ENCODE data around the gene FLNA.
A peak's percentile ranks its signal among the peaks of the same experiment; 100 is the strongest.

FLNA gene

DNA sequence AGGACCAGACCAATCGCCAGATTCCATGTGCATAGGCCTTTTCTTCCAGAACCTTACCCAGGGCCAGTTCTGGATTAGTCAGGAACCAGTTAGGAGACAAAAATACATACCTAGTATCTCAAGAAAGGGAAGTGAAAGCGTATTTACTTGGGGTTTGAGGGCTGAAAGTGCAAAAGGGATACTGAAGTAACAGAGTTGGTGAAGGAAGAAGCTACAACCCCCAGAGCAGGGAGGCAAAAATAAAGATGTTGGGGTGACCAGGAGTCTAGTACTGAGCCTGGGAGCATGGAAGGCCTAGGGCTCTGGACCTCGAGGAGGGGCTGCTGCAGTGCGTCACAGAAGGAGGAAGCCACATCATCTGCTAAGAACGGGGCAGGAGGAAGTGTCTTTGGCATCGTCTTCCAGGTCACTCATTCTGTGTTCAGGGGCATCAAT lies 40.6 kb downstream of the FLNA start:
- no peak for DNase-seq

DNA sequence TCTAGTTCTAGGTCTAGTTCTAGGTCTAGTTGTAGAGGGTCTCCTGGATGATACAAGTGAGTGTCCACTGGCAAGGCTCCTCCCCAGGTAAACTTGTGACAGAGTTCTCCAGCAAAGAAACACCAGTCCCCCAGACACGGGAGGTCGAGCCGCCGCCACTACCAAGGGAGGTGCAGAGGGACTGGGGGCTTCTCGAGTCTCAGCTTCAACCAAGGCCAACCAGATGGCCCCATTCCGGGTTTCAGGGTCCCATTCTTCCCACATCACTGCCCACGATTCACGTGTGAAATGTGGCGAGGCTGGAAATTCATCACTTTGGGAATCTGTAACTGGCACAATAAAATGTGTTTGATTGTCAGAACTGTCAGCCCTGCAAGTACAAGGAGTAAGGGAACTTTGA lies 41.3 kb downstream of the FLNA start:
- no peak for DNase-seq

DNA sequence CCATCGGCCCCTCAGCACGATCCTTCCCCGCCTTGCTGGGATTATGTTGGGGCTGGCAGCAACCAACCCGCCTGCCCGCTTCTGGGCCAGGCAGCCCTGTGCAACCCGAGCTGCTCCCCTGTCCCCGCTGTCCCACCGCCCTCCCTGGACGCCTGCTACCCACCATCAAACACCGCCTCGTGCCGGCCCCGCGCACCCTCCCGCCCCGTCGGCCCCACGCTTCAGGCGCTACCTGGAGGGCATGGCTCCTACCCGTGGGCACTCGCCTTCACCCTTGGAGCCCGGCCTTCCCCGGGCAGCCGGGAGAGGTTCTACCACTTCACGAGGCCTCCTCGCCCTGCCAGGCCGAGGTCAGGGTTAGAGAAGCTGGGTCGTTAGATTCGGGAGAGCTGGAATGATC lies 41.9 kb downstream of the FLNA start:
- no peak for DNase-seq

DNA sequence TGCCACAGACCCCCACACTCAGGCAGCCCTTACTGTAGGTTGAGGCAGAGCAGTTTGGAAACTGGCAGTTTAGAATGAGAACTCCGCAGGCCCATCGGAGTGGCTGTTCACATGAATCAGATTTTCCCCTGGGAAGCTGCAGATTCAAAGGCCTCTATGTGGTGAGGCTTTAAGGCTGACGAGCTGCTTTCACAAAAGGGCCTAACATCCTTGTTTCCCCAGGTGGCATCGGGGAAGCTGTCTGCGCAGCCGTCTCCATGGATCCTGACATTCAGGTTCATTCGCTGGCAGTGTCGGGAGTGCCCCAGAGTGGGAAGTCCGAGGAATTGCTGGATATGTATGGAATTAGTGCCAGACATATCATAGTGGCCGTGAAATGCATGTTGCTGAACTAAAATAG lies 45.1 kb downstream of the FLNA start:
- no peak for DNase-seq

DNA sequence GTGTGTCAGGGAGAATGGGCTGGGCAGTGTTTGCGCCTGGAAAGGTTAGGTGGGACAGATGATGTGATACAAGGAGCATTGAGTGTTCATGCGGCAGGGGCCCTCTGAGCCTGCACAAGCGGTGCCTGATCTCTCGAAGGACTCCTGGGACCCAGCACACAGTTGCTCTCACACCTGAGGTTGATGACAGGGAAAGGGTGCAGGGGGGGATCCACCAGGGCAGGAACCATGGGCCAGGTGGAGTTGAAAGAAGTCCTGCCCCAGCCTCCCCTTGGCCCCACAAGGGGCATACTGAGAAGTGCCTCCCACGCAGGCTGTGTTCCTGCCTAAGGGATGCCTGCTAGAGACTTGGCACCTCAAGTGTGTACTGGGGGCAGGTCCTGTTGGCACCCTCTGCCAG lies 45.8 kb downstream of the FLNA start:
- no peak for DNase-seq

DNA sequence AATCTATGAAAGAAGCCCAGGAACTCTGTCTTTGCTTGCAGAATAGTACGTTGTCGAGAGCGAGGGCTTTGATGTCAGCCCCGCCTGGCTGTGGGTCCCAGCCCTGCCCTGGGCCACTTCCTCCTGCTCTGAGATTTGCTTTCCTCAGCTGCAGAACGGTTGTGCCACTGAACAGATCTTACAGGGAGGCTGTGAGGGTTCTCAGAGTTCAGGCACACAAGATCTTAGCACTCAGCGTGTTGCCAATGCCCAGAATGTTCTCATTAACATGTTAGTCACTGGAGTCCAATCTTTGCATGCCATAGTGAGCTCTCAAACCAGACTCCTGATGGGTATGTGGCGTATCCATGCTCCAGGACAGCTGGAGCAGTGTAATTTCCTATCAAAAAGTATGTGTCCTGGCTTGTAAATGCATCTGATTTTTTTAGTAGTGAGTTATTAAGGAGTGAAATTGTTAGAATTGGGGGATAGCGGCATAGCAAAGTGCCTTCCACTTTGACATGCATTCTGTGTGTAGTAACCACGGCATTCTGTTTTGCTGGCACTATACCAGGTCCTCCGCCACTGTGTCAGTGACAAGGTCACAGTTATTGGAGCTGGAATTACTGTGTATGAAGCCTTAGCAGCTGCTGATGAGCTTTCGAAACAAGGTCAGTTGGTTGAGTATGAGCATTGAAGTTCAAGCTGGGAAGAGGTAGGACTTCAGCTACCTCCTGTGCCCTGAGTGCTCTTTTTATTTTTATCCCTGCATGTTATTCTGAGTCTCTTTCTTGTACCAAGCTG lies 47.2 kb downstream of the FLNA start:
- no peak for DNase-seq

DNA sequence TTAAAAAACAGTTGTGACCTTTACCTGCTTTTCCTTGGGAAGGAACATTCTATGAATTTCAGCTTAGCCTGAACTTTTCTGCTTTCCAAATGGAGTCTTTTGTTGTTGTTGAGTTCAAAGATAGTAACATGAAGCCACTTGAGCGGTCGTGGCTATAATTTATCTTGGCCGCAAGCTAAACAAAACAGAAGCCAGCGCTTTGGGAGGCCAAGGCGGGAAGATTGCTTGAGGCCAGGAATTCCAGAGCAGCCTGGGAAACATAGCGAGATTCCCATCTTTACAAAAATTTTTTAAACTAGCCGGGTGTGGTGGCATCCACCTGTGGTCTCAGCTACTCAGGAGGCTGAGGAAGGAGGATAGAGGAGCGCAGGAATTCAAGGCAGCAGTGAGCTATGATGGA lies 48.9 kb downstream of the FLNA start:
- no peak for DNase-seq

DNA sequence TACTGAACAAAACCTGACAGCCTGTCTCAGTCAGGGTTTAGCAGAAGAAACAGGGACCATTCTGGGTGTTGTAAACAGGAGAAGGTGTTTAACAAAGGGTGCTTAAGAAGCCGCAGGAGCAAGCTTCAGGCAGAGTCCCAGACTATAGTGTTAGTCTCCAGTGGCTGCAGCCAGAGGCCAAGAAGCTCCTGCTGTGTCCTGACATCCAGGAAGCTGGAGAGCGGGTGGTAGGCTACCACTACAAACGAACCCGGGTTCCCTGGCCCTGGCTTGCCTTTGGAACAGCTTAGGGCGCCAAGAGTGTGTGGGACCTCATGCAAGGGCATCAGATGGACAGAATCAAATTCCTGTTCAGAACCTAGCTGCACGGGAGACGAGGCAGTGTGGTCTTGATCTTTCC lies 50.9 kb downstream of the FLNA start:
- no peak for DNase-seq

DNA sequence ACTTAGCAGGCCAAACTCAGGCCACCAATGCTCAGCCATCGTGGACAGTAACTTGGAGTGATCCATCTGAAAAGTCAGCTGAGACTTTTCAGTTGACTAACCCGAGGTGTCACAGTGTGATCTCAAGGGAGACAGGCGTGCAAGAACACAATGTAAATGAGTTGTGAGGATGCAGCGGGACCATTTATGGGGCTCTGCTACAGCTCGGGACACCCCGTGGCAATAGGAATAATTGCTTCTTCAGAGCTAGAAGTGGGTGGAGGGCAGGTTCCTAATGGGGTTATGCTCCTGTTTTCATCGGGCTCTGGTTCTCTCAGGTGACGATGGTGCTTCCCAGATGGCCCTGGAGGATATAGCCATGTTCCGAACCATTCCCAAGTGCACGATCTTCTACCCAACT lies 51.5 kb downstream of the FLNA start:
- no peak for DNase-seq

DNA sequence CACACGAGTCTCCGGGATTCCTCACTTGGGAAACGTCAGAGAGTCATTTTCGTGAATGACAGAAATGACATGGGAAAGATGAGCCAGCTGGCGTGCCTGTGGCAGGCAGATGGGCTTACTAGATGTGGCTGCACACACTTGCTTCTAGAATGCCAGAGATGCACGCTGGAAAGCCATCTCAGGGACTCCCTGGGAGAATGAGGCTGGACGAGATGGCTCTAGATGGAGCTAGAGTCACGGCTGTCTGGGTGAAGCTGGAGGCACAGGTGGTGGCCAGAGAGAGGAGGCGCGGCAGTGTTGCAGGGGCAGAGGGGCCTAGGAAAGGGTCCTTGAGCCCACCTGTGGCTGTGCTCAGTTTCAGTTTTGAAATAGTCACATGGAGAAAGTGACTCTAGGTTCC lies 52.8 kb downstream of the FLNA start:
- DNase-seq, result peak; percentile 38

DNA sequence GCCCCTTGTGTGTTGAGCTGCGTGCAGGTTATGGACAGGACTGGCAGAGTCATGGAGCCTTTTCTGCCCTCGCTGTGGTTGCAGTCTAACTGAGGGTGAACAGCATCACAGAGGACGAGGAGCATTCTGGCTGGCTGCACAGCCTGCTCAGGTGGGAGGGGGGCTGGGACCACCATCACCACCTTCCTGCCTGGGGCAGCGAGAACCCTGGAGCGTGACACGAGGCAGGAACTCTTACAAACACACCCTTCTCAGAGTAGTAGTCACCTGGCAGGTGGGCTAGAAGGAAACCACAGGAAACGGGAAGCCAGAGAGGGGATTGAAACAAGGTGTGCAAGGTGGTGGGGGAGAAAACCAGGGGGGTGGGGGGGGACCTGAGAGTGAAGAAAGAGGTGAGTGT lies 53.3 kb downstream of the FLNA start:
- no peak for DNase-seq

DNA sequence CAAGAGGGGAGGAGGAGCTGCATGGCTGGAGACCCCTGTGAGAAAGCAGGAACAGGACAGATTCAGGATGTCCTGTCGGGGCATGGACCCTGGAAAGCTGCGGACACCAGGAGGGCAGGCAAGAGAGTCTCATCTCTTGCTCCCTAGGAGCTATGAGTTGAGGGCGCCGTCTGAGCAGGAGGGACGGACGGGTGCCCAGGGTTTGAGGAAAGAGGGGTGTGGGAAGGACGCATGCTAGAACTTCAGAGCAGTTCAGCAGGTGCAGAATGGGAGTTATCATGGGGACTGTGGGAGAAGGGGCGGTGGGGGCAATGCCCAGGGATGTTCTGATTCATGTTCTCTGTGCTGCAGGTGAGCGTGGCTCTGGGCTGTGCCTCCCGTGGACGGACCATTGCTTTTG lies 54.0 kb downstream of the FLNA start:
- no peak for DNase-seq

DNA sequence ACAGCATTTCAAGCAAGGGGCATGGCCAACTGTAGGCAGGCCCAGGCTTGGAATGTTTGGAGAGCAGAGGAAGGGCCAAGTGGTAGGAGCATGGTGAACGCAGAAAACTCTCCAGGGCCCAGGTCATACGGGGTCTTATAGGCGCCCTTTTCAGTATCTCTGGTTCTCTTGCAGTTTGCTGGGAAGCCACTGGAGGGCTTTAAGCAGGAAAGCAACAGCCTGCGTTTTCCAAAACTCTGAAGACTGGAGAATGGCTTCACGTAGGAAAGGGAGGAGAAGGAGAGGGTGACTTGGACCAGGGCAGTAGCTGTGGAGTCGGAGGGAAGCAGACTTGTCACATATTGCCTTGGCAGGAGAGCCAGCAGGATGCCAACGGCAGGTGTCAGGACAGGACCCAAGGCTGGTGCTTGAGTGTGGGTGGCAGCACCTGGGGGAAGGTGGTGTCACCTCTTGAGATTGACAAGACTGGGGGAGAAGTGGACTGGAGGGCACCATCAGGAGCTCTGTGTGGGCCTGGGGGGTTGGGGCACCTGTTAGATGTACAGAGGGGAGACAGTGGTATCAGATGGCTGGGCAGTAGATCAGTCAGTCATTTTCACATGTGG lies 56.9 kb downstream of the FLNA start:
- DNase-seq, result peak; percentile 65

DNA sequence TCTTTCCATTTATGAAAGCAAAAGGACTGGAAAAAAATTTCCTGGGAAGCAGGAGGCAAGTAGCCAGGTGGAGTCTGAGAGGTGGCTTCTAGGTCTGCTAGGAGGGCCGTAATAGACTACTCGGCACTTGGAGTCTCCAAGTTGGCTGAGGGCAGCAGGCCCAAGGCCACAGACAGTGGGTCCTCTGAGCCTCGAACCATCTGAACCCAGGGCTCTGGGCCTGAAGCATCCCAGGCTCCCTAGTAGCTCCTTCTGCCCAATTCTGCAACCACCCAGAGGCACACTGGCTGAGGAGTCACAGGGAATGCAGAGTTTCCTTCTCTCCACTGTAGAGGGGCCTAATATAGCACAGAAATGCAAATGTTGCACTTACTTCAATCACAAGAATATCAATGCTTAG lies 59.0 kb downstream of the FLNA start:
- no peak for DNase-seq

DNA sequence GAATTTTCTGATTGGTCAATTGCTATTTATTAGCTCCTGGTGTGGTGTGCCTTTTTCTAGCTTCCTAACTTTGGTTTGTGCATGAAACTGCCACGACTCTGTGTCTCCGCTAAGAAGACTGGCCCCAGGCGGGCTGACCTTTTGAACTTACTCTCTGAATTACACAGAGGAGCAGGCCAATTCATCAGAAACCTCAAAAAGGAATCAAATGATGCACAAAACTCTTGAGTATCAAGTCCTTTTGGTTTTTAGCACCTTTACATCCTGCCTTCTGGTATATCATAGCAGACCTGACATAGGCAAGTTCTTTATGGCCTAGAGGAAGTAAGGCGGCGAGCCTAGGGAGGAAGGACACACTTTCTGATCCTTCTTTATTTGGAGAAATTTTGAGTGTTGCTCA lies 61.3 kb downstream of the FLNA start:
- DNase-seq, result no peak

DNA sequence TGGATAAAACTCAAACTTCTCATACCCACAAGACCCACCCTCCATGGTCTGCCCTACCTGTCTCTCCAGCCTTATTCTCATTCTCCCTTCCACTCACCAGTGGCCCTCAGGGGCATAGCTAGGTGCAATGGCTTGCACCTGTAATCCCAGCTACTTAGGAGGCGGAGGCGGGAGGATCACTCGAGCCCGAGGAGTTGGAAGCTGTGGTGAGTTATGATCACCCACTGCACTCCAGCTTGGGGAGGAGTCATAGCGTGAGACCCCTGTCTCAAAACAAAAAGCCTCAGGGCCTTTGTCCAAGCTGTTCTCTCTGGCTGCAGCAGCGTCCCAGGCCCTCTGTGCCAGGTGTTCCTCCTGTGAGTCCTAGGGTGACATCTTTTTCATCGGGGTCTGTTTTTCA lies 62.3 kb downstream of the FLNA start:
- no peak for DNase-seq

DNA sequence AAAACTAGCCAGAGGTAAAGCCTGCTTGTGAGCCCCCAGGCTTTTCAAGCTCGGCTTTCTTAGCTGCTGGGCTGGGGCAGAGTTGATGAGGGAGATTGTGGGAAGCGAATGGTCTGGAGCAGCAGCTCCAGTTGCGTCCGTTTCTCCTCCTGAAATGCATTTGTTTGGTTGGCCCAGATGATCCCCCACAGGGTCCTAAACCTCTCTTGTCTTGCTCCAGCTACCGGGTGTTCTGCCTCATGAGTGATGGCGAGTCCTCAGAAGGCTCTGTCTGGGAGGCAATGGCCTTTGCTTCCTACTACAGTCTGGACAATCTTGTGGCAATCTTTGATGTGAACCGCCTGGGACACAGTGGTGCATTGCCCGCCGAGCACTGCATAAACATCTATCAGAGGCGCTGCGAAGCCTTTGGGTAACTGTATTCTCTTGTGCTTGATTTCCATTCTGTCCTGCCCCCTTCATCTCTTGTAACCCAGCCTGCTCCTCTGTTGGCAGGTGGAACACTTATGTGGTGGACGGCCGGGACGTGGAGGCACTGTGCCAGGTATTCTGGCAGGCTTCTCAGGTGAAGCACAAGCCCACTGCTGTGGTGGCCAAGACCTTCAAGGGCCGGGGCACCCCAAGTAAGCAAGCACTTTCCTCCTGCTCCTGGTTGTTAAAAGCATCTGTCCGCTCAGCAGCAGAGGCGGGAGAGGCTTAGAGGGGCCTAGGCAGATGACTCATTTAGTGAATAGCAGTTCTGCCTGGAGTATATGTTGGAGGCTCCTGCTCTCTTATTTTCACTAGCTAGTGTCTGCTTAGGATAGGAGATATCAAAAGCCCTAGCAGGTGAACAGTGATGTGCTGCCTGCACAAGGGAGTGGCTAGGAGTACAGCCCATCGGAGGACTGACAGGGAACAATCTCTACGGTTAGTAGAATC lies 63.6 kb downstream of the FLNA start:
- peak; percentile 9 for DNase-seq

DNA sequence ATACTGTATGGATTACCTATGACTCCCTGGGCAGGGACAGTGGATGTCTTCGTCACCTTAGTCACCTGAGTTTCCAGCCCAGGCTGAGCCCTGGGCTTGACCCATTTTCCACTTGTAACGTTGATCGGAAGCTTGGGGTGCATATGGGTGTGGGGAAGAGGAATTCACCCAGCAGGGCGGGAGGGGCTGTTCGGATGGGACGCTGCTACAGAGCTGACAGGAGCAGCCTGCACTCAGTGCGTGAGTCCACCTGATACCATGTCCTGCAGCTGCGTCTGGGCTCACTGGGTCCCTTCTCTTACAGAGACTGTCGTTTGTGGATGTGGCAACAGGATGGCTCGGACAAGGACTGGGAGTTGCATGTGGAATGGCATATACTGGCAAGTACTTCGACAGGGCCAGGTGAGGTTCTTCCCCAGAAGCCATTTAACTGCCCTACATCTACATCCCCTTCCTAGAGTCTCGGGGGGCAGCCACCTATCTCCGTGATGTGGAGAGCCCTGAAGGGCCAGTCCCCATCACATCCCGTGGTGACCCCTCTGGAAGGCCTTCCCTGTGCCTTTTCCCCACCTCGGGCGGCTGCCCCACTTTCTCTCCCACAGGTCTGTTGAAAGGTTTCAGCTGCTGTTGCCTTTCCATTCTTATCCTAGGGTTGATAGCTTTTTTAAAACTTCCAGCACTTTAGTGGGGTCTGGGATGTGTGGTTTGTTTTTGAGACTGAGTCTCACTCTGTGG lies 65.2 kb downstream of the FLNA start:
- no peak for DNase-seq

DNA sequence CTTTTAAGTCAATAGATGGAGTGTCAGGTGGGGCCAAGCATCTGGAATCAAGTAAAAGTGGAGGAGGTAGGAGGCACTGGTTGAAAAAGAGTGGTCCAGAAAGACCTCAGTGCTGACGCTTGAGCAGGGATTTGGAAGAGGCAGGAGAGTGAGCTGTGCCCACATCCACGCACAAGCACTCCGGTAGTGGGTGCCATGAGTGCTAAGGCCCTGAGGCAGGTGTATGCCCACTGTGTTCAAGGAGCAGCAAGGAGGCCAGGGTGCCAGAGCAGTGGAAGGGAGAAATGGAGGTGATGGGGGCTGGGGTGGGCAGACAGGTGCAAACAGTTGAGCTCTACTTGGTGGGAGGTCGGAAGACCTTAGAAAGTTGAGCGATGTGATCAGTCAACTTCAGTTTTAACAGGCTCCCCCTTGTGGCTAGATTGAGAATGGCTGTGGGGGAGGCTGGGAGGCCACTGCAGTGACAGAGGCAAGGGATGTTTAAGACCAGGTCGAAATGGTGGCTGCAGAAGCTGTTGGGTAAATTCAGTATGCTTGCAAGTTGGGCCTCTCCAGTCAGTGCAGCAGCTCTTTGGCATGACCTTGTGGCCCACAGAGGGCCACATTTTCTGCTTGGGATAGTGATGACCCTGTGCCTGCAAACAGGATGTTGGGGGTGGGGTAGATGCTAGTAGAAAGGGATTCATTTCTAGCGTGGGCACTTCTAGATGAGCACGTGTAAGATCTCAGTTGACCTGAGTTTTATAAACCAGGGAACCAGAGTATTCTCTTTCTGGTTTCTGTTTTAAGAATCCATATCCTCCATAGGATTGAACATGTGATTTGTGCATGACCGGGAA lies 66.1 kb downstream of the FLNA start:
- DNase-seq, result peak; percentile 76

DNA sequence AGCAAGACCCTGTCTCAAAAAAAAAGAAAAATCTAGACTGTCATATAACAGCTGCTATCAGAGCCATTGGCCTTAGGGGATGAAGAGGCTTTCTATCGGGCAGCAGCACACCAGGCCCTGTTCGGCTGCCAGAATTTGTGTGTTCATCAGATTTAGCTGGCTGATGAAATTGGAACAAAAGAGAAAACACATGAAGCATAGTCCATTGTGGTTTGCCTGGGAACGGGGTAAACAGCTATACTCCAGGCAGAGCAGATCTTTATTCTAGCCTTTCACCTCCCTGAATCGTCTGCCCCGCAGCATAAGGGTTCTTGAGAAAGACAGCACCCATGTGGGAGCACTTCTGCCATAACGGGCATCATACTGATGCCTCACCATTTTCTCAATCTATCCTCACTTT lies 67.2 kb downstream of the FLNA start:
- no peak for DNase-seq

DNA sequence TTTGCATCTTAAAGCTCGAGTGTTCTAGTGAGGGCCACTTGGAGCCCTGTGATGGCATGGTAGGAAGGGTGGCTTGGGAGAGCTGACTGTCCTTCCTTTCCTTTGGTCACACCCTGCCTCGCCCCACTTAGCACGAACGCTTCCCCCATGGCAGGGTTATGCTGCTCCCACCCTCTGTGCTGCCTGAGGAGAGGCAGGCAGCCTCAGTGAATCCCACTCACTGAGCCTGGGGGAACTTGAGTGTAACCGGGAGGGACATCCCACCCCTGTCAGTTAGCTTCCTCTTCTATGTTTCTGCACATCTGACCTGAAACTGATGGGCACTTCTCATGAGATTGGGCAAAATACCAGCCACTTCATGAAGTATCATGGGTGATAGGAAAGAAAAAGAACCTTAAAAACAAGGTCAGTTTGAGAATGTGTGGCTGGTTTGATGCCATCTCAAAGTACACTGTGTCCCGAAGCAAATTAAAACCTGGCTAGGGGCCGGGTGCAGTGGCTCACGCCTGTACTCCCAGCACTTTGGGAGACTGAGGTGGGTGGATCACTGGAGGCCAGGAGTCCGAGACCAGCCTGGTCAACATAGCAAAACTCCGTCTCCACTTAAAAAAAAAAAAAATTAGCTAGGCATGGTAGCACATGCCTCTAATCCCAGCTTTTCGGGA lies 68.8 kb downstream of the FLNA start:
- DNase-seq, result no peak

DNA sequence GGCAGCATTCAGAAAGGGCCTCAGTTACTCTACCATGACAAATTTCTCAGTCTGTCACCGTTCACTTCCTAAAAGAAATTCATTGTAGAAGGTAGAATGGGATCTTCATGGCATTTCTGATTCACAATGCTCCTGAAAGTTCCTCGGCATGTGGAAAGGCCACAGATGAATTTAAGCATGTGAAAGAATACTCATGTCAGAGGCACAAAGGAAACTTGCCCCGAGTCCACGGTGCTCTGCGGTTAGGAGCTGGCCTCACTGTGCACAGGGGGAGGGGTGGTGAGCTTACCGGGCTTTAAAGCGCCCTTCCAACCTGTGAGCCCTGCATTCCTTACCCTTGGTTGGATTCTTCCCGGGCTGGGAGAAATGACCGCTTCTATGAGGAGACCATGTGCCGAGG lies 69.6 kb downstream of the FLNA start:
- no peak for DNase-seq

All from NCI-H82 (cell line).